ENCODE measurements around the gene RASL10A. TPM values are rescaled to one million over a fixed set of nuclear protein-coding genes. Genes with fewer than 3 reads are reported as not detected.
"Not testable (repeated sequence)": the region's sequence is repeated elsewhere in the genome, so short reads cannot be mapped to it uniquely, and the experiment has no call there.

RASL10A gene, protein sequence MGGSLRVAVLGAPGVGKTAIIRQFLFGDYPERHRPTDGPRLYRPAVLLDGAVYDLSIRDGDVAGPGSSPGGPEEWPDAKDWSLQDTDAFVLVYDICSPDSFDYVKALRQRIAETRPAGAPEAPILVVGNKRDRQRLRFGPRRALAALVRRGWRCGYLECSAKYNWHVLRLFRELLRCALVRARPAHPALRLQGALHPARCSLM
- total RNA-seq (2014; rRNA removed; shearing (Covaris generic)) (2.7 and 5.2 TPM in 2 replicates), total RNA-seq (2022) (23.3 and 23.7 TPM in 2 replicates), Bru-seq, nascent RNA (percentile 47 among the genes with signal in this experiment), BruChase-seq, experiment 1, labeled RNA remaining after a 6-hour chase (percentile 73 among the genes with signal in this experiment), BruChase-seq, experiment 2, labeled RNA remaining after a 2-hour chase (percentile 59 among the genes with signal in this experiment)
- long read RNA-seq, partial matches to known transcripts, result 1 of 7 reads
- long read RNA-seq, other reads (novel, unspliced or antisense), result 6 of 7 reads

DNA sequence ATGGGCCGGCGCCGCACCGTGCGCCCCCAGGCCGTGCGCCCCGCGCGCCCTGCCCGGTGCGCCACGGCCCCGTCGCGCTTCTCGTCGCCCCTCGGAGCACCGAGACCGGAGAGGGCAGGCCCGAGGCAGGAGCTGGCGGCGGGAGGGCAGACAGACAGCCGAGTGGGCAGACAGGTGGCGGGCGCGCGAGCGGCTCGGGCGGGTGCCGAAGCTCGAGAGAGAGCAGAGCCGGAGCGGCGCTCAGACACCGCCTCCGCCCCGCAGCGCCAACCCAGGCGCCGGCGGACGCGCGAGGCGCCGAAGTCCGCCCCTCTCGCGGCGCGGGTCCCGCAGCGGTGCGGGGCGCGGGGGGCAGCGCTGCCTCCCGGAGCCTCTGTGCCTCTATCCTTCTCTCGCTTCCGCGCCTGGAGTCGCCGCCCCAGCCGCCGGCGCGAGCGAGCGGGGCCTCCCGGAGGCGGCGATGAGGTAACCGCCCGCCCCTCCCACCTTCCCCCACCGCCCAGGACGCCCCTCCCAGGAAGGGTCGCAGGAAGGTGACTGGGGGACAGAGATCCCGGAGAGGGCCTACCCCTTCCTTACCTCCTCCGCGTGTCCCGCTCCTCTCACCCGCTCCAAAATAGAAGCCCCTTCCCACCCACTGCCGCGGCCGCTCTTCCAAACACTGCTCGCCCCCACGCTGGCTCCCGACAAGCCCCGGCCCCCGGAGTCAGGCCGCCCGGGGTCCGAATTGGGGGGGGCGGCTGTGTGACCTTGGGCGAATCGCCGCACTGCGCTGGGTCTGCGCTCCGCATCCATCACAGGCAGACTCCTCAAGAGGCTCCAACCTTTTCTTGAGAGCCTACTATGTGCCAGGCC is at the start of gene RASL10A:
RASL10A (minus strand) TSS at position 412 of the 855 bp plus-strand sequence. CDS start 451 bp downstream, outside the sequence.
- TF ChIP-seq EZH2phosphoT487 (IDR thresholded peaks at IDR 0.05; ENCODE audit: borderline replicate concordance, low read depth, low read length), result no peak
- TF ChIP-seq, protein P1, sequence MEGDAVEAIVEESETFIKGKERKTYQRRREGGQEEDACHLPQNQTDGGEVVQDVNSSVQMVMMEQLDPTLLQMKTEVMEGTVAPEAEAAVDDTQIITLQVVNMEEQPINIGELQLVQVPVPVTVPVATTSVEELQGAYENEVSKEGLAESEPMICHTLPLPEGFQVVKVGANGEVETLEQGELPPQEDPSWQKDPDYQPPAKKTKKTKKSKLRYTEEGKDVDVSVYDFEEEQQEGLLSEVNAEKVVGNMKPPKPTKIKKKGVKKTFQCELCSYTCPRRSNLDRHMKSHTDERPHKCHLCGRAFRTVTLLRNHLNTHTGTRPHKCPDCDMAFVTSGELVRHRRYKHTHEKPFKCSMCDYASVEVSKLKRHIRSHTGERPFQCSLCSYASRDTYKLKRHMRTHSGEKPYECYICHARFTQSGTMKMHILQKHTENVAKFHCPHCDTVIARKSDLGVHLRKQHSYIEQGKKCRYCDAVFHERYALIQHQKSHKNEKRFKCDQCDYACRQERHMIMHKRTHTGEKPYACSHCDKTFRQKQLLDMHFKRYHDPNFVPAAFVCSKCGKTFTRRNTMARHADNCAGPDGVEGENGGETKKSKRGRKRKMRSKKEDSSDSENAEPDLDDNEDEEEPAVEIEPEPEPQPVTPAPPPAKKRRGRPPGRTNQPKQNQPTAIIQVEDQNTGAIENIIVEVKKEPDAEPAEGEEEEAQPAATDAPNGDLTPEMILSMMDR (conservative IDR thresholded peaks at IDR 0.05; ENCODE audit: low read length), result no peak
- POLR2A ChIA-PET, result no interaction called here
- Histone ChIP-seq H3K9me2 (ENCODE audit: insufficient read depth, low read length) (no peaks in the 10 kb centered on the region), H4K20me1 (ENCODE audit: insufficient read depth, low read length) (no peaks in the 10 kb centered on the region), H3K4me2 (ENCODE audit: low read length) (no peak within 1 kb of the TSS), H3K36me3 (ENCODE audit: insufficient read depth, low read length) (peaks cover 33% of the 10 kb centered on the region), H2AFZ (ENCODE audit: low read length) (no peak within 1 kb of the TSS), H3K79me2 (ENCODE audit: insufficient read depth, low read depth, low read length) (no peaks in the 10 kb centered on the region), H3K9me3 (ENCODE audit: low read length) (no peaks in the 10 kb centered on the region), H3K4me1 (ENCODE audit: insufficient read depth, low read length, poor library complexity, severe bottlenecking) (no peaks in the 10 kb centered on the region), H3K4me3 (ENCODE audit: low read depth, low read length, poor library complexity, severe bottlenecking) (no peak within 1 kb of the TSS), H3K27ac (ENCODE audit: low read depth, low read length, poor library complexity, severe bottlenecking) (no peak within 1 kb of the TSS)
- BruUV-seq (replicated peaks), result no TSS peak
- CTCF ChIA-PET (ENCODE audit: unreplicated experiment), result no interaction called here
- DNase-seq (ENCODE audit: low spot score), result no peak
- intact Hi-C loops (cut with micrococcal nuclease; ENCODE audit: unreplicated experiment), result no loop called here

DNA sequence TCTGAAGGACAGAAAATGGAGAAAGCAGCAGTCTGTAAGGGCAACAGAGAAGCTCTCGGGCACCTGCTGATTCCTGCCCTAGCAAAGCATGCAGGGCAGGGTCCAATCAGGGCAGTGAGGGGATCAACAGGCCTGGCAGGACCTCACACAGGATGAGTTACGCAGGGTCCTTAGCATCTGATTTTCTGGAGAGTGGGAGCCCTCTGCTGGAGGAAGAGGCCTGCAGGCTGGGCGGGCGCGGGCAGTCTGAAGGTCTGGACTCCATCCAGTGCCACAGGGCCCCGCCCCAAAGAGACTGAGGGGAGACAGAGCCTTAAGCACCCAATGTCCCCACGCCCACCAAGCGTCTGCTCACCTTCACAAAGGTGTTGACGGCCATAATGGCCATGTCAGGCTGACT is 44.0 kb upstream of the RASL10A start:
- peaks cover 18% of the 10 kb centered on the region for H3K4me1 ChIP-seq (ENCODE audit: insufficient read depth, low read length, poor library complexity, severe bottlenecking)
- no peak overlapping the region for H3K4me3 ChIP-seq (ENCODE audit: low read depth, low read length, poor library complexity, severe bottlenecking)
- no TSS peak for BruUV-seq (replicated peaks)
- H2AFZ ChIP-seq (ENCODE audit: low read length), result no peak overlapping the region
- H3K4me2 ChIP-seq (ENCODE audit: low read length), result no peak overlapping the region
- H3K9me2 ChIP-seq (ENCODE audit: insufficient read depth, low read length), result no peaks in the 10 kb centered on the region
- H3K9me3 ChIP-seq (ENCODE audit: low read length), result no peaks in the 10 kb centered on the region
- ChIA-PET CTCF (ENCODE audit: unreplicated experiment) (no interaction called here), POLR2A (interaction anchor here (0.9 kb wide), 1 partner anchor 11 kb away, joined by 3 read pairs; no protein-coding TSS in a partner anchor)
- intact Hi-C loops (cut with micrococcal nuclease; ENCODE audit: unreplicated experiment), result no loop called here
- peak; percentile 37 for DNase-seq (ENCODE audit: low spot score)
- peaks cover 6% of the 10 kb centered on the region; the same call in 1 of the 2 replicates for H3K79me2 ChIP-seq (ENCODE audit: insufficient read depth, low read depth, low read length)
- H4K20me1 ChIP-seq (ENCODE audit: insufficient read depth, low read length), result no peaks in the 10 kb centered on the region
- no peak overlapping the region for H3K27ac ChIP-seq (ENCODE audit: low read depth, low read length, poor library complexity, severe bottlenecking)
- TF ChIP-seq EZH2phosphoT487 (IDR thresholded peaks at IDR 0.05; ENCODE audit: borderline replicate concordance, low read depth, low read length), result no peak
- TF ChIP-seq, protein P1 (conservative IDR thresholded peaks at IDR 0.05; ENCODE audit: low read length), result peak; percentile 71
- H3K36me3 ChIP-seq (ENCODE audit: insufficient read depth, low read length), result peaks cover 87% of the 10 kb centered on the region

DNA sequence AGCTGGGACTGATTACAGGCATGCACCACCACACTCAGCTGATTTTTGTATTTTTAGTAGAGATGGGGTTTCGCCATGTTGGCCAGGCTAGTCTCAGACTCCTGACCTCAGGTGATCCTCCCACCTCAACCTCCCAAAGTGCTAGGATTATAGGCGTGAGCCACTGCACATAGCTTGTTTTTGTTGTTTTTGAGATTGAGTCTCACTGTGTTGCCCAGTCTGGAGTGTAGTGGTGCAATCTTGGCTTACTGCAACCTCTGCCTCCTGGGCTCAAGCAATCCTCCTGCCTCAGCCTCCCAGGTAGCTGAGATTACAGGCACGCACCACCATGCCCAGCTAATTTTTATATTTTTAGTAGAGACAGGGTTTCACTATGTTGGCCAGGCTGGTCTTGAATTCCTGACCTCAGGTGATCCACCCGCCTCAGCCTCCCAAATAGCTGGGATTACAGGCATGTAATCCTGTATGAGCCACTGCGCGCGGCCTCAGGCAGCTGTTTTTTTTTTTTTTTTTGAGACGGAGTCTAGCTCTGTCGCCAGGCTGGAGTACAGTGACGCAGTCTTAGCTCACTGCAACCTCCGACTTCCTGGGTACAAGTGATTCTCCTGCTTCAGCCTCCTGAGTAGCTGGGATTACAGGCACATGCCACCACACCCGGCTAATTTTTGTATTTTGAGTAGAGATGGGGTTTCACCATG is 41.8 kb upstream of the RASL10A start:
- H3K4me3 ChIP-seq (ENCODE audit: low read depth, low read length, poor library complexity, severe bottlenecking); H3K9me3 ChIP-seq (ENCODE audit: low read length); POLR2A ChIA-PET; H3K79me2 ChIP-seq (ENCODE audit: insufficient read depth, low read depth, low read length); H3K27ac ChIP-seq (ENCODE audit: low read depth, low read length, poor library complexity, severe bottlenecking); H4K20me1 ChIP-seq (ENCODE audit: insufficient read depth, low read length); H3K4me2 ChIP-seq (ENCODE audit: low read length); DNase-seq (ENCODE audit: low spot score); BruUV-seq (replicated peaks); intact Hi-C loops (cut with micrococcal nuclease; ENCODE audit: unreplicated experiment); H3K9me2 ChIP-seq (ENCODE audit: insufficient read depth, low read length); H3K4me1 ChIP-seq (ENCODE audit: insufficient read depth, low read length, poor library complexity, severe bottlenecking); H2AFZ ChIP-seq (ENCODE audit: low read length): not testable (repeated sequence)
- CTCF ChIA-PET (ENCODE audit: unreplicated experiment), result interaction anchor here (1.6 to 2.1 kb wide), 2 partner anchors 9 to 10 kb away, joined by 4 to 7 read pairs; no protein-coding TSS in a partner anchor
- peaks cover 96% of the 10 kb centered on the region for H3K36me3 ChIP-seq (ENCODE audit: insufficient read depth, low read length)
